Measurements from ENCODE around the gene SLC25A21.

SLC25A21 gene

DNA sequence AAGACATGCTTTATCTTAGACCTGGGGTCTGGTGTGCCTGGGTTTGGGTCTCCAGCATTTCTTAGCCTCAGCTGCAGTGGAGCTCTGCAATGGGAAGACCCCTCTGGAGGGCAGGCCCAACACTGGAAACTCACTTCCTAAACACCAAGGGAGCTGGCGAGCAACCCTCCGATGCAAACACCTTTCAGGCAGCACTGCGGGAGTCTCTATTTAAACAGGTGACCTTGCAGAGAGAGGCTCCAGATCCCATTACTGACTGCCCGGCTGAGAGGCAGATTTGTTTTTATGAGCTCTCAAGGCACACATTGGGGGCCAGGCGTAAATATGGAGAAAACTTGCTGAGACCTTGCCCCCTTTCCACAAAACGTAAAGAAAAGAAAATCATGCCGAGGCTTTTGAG is 315.3 kb downstream of the SLC25A21 start:
- no peak for DNase-seq

DNA sequence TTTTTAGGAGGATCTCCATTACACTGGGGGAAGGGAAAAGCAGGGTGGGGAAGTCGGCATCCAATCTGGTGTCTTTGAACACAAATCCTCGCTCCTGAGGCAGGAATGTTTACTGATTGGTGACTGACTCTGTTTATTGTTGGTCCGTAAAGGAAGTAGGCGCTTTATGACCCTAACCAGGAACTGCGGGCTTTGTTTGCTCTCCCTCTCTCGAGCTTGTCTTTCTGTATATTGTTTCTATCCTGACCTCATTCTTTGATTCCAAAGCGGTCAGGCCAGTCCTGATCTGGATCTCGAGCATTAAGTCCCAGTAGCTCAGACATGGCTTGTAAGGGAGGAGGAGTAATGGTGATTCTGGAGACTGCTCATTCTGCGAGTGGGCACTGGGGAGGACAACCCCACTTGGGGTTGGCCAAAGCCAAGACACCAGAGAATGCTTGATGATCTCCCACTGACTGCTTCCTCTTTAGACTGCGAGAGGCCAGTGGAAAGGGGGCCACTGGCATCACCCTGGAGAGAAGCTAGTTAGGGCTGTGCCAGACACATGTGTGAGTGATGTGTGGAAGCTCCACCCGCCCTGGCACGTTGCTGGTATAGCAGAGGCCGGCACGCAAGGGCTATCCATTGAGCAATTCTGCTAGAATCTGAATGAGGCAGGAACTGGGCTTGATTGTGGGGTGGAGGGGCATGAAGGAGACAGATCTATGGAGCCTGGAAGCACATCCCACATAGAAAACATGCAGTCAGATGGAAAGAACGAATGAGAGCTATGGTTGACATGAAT is 316.1 kb downstream of the SLC25A21 start:
- no peak for DNase-seq

DNA sequence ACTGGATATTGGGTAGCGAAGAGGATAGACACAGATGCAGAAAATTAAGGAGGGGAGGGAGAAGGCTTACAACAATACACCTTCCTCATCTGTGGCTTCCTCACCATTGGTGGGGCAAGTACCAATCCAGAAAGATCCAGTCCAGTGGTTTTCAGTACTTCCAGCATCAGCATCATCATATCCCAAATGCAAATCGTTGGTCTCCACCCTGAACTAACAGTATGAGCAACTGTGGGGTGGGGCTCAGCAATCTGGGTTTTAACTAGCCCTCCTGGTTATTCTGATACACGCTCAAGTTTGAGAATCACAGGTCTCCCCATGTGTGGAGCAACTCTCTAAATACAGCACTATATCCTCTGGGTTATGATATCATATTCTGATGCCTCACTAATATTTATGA is 317.0 kb downstream of the SLC25A21 start:
- no peak for DNase-seq

GRCh38 chr14:36852981-36853691 is 319.3 kb downstream of the SLC25A21 start:
- no peak for DNase-seq

- no peak for DNase-seq
Observed at GRCh38 chr14:36848213-36848612, 324.2 kb downstream of the SLC25A21 start.

DNA sequence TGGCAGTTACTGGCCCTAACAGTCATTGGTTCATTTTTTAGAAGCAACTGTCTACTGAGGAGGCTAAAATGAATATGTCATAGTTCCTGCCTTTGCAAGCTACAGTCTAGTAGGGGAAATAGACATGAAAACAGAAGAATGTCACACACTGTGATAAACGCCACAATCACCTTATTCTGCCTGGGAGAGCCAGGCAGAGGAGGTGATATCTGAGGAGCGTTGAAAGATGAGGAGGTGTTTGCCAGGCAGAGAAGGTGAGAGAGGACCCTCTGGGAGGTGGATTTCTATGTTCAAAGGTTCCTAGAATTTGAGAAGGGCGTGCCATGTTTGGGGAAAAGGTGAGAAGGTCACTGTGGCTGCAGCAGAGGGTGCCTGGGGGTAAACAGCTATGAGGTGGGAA is 325.0 kb downstream of the SLC25A21 start:
- DNase-seq, result no peak

DNA sequence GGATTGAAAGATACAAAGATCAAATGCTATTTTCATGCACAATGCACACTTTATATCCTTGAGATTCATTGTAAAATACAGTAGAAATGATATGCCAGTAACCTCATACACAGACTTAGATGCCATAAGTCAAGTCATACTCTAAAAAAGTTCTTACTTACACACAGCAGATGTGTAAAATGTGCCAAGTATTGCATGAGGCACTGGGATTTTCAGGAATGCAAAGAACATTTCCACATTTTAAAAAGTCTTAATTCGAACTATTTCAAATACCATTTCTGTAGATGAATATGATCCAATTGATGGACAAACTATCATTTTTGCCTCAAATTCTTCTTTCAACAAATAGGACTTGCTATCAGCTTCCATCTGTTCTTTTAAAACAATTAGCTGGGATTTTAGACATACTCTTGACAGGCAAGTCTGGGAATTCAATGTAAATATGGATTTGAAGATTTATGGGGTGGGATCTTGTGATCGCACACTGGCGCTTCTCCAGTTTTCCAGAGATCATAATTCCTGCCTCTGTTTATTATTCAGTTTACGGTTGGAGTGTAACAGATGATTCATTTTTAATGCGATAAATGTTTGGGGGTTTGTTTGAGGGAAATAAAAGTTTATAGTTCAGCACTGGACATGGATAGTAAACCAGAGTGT is 326.9 kb downstream of the SLC25A21 start:
- no peak for DNase-seq

DNA sequence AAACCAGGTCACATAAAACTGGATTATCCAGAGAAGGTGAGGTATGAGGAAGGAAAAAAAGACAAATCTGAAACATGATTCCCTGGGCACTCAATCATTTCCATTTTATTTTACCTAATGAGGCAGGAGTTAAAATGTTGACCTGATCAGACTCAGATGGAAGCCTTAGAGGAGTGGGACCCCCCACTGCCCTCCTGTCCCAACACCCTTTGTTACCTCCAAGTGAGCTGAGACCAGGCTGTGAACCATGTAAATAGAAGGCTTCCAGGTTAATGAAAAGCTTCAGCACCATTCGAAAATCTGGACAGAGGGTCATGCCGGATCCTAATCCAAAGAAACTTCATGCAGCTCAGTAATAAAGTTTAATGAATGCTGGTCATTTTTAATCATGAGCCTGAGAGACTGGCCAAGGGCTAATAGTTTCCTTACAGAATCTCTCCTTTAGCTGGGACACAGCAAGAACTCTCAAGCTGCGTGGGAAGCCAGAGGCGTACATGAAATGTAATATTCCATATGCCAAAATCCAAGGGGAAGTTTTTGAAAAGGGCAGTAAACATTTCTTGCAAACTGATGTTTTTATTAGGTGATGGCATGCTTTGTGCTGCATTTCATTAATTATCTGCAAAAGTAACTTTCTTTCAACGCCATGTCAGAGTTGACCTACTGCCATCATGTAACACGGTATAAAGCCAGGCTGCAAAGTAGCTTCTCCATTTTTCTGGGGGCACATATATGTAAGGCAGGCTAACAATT is 327.8 kb downstream of the SLC25A21 start:
- no peak for DNase-seq

- DNase-seq, result no peak
Observed at GRCh38 chr14:36843410-36843809, 329.0 kb downstream of the SLC25A21 start.

DNA sequence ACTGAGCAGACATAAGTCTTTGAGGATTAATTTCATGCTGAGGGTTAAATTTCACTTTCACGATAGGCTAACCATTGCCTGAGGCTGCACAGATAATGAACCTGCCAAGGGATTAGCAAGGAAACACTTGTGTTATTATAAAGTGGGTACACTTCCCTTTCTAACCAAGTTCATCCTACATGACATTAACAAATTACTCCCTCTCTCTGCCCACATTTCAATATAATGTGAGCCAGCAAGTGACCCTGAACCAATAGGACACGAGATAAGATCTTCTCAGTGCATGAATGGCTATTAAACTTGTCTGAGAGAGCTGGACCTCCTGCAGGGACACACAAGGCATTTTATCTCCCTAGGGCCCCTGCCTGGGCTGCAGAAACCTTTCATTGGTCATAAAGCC is 337.3 kb downstream of the SLC25A21 start:
- no peak for DNase-seq

DNA sequence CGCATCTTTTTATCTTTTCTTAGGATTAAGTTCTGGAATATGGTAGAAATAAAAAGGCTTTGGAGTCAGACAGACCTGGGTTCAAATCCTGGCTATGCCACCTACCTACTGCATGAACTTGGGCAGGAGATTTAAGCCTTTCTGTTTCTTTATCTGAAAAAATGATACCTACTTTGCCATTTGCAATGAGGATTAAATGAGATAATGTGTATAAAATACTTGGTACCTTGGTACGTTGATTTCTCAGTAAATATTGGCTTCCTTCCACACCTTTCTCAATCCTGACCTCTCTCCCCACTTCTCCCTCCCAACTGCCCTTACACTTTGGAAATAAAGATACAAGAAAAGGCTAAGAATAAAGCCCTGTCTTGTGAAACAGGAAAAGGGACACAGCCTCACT is 338.1 kb downstream of the SLC25A21 start:
- DNase-seq, result no peak

GRCh38 chr14:36829547-36829946 is 342.9 kb downstream of the SLC25A21 start:
- no peak for DNase-seq

DNA sequence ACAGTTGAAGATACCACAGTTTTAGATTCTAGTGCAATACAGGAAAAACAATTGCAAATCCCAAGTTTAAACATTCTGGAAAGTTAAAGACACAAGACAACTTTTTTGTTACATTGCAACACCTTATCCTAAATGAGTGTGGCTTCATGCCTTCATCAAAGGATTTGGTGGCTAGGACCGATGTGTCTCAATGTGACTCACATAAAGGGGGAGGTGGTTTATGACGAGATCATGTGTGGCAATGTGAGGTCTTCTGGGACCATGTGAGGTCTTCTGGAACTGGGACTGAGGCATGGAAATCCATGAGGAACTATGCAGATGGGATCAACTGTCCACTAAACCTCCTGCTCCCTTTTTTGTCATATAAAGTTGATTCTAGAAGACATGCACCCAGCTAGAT is 344.5 kb downstream of the SLC25A21 start:
- DNase-seq, result no peak

GRCh38 chr14:36826614-36827013 is 345.8 kb downstream of the SLC25A21 start:
- no peak for DNase-seq

- DNase-seq, result no peak
Observed at GRCh38 chr14:36824854-36825253, 347.6 kb downstream of the SLC25A21 start.

DNA sequence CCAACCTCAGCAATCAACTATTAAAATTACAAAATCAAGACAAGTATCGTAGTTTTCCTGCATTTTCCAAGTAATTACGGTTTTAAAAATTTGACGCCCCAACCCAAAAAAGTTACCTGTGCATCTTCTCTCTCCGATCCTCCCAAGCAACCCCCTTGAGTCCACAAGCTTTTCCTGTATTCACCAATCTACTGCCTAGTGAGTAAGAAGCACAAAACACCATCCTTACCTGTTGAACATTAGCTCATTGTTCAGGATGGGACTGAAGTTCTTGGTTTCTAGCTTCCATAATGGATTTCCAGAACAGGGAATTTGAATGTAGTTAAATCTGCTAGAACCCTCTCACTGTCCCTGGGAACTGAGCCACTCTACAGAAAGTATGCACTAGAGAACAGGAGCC is 348.8 kb downstream of the SLC25A21 start:
- DNase-seq, result no peak

- no peak for DNase-seq
Observed at GRCh38 chr14:36822685-36823084, 349.7 kb downstream of the SLC25A21 start.

GRCh38 chr14:36820901-36821300 is 351.5 kb downstream of the SLC25A21 start:
- DNase-seq, result no peak

- no peak for DNase-seq
Observed at GRCh38 chr14:36820111-36820709, 352.2 kb downstream of the SLC25A21 start.

DNA sequence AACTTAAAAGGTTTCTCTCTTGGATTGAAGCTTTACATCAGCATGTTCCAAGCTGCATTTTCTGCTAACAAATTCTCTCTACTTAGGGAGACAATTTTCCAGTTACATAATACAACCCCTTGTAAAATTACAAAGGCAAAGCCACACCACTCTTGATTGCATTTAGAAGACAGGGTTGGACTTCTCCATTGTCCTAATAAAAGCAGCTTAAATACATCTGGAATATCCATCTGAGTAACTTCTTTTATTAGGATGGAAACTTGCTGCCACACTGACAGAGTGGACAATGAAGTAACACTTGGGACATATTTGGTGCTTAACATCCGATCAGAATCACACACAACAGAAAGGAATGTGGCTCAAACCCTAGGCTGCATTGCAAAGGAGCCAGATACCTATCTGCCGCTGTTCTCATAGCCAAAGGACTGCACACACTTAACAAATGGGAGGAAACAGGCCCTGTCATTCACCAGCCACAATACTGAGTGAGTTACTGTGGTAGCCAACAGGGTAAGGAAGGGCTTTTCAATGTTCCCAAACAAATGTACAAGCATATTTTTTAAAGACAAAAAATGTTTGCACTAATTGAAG is 353.5 kb downstream of the SLC25A21 start:
- DNase-seq, result no peak

GRCh38 chr14:36818246-36818645 is 354.2 kb downstream of the SLC25A21 start:
- no peak for DNase-seq

Data from stimulated activated CD4-positive, alpha-beta T cell treated with anti-CD3 and anti-CD28 coated beads, Interleukin-12 subunit alpha, Interleukin-12 subunit beta, amount 100 ng/mL, for 4 hours (primary cell).